K562 (cell line): Measurements from ENCODE around the gene CERS2. TPM values are rescaled to one million over a fixed set of nuclear protein-coding genes. Genes with fewer than 3 reads are reported as not detected.

Source experiments
- ATF1 ChIP-seq, 2 experiments: fragments of 450-650 bp in 1 of 2; IDR thresholded peaks; 2 replicates each; pipeline ENCODE4 v1.6.1; 2016; ENCODE audit warnings: missing compliant biosample characterization in 1 of 2, missing genetic modification characterization in 1 of 2
- E2F3 ChIP-seq: fragments of 250-450 bp; sonication (Bioruptor Pico); IDR thresholded peaks from 2 replicates; pipeline ENCODE4 v1.4.0; 2020; ENCODE audit warnings: mild to moderate bottlenecking
- ELF2 ChIP-seq: fragments of 250-450 bp; sonication (Bioruptor Pico); IDR thresholded peaks from 2 replicates; pipeline ENCODE4 v1.5.0; 2021; ENCODE audit warnings: mild to moderate bottlenecking
- ETV6 ChIP-seq, 3 experiments: fragments of 150-350 bp in 1 of 3; sonication (generic) in 1 of 3; formaldehyde crosslinking in 1 of 3; IDR thresholded peaks; 2 replicates each; pipeline versions ENCODE4 v1.6.1 to v1.8.0; 2014 to 2022; ENCODE audit warnings: borderline replicate concordance in 2 of 3, low read depth in 2 of 3, antibody characterized with exemption in 1 of 3, low read length in 1 of 3, mild to moderate bottlenecking in 1 of 3, missing genetic modification reagents in 1 of 3
- FOXA3 ChIP-seq, 2 experiments: fragments of 450-650 bp in 1 of 2; sonication (generic) in 1 of 2; formaldehyde crosslinking; IDR thresholded peaks in 1 of 2; conservative IDR thresholded peaks in 1 of 2; 2 replicates each; pipeline versions ENCODE4 v1.4.0 to v1.8.0; 2020 to 2022; ENCODE audit warnings: mild to moderate bottlenecking in 2 of 2, missing genetic modification reagents in 1 of 2
- GATA2 ChIP-seq: sonication (generic); formaldehyde crosslinking; IDR thresholded peaks from 2 replicates; pipeline ENCODE4 v1.4.0; 2020; ENCODE audit warnings: mild to moderate bottlenecking, missing genetic modification reagents
- JUND ChIP-seq, 2 experiments: IDR thresholded peaks; 2 replicates in 1 of 2; 3 replicates in 1 of 2; pipeline ENCODE4 v1.6.1; 2011; ENCODE audit warnings: borderline replicate concordance in 2 of 2, low read depth in 2 of 2, low read length in 2 of 2, improper control_type of control experiment in 1 of 2, missing biosample characterization in 1 of 2, missing genetic modification characterization in 1 of 2, missing genetic modification reagents in 1 of 2
- MYC ChIP-seq, 2 experiments: fragments of 250-450 bp in 1 of 2; sonication (Bioruptor Pico) in 1 of 2; IDR thresholded peaks; 2 replicates each; pipeline versions ENCODE4 v1.5.1 to v1.6.1; 2012 to 2021; ENCODE audit warnings: low read depth in 2 of 2, borderline replicate concordance in 1 of 2, improper control_type of control experiment in 1 of 2, low read length in 1 of 2, mild to moderate bottlenecking in 1 of 2, moderate library complexity in 1 of 2
- PHF8 ChIP-seq: fragments of 200-600 bp; sonication (generic); IDR thresholded peaks from 2 replicates; pipeline ENCODE4 v1.6.1; 2012; ENCODE audit warnings: mixed run types, mild to moderate bottlenecking, inconsistent platforms, low read length, moderate library complexity, borderline replicate concordance
- PML ChIP-seq: IDR thresholded peaks from 2 replicates; pipeline ENCODE4 v1.6.1; 2012; ENCODE audit warnings: low read length, inconsistent platforms
- TAF7 ChIP-seq: fragments of 450-650 bp; IDR thresholded peaks from 2 replicates; pipeline ENCODE4 v1.6.1; 2016; ENCODE audit warnings: missing genetic modification characterization, missing compliant biosample characterization
- ZNF589 ChIP-seq: fragments of 200-800 bp; sonication (Bioruptor generic); IDR thresholded peaks from 2 replicates; pipeline ENCODE4 v1.6.1; 2016; ENCODE audit warnings: low read depth, missing genetic modification characterization, missing compliant biosample characterization
- polyA plus RNA-seq, 8 experiments: library from polyadenylated mRNA; depleted of rRNA in 4 of 8; stranded (reverse) in 5 of 8; unstranded in 3 of 8; fragments of >200 nt; fragmentation: Nextera tagmentation in 2 of 8; fragmentation: Illumina TruSeq in 1 of 8; extraction: Ambion mirVana in 2 of 8; extraction: Trizol in 1 of 8; gene quantifications; 2 replicates each; pipeline versions ENCODE4 v1.2.1 to v1.2.3, GENCODE V29; 2011 to 2014; ENCODE audit warnings: inconsistent platforms in 1 of 8, missing spikeins in 1 of 8
- total RNA-seq, 7 experiments: library from RNA; depleted of rRNA in 6 of 7; stranded (reverse); fragments of >200 nt in 6 of 7; fragmentation: Illumina TruSeq in 2 of 7; extraction: Trizol in 2 of 7; gene quantifications; 2 replicates each; pipeline versions ENCODE4 v1.2.1 to v1.2.3, GENCODE V29; 2011 to 2021; ENCODE audit warnings: low replicate concordance in 1 of 7
- TF ChIP-seq, protein P1 (sequence below): fragments of 450-650 bp; IDR thresholded peaks from 2 replicates; pipeline ENCODE4 v1.6.1; 2018; ENCODE audit not compliant: partially characterized antibody
- TF ChIP-seq, protein P2 (sequence below): fragments of 250-450 bp; sonication (Bioruptor Pico); IDR thresholded peaks from 2 replicates; pipeline ENCODE4 v1.5.0; 2021; ENCODE audit warnings: mild to moderate bottlenecking, borderline replicate concordance
- TF ChIP-seq, protein P3 (sequence below): sonication (generic); formaldehyde crosslinking; IDR thresholded peaks from 2 replicates; pipeline ENCODE4 v1.5.0; 2020; ENCODE audit warnings: missing genetic modification reagents

The CERS2 gene
- total and polyA plus RNA-seq, 9 of the 15 experiments (the other 6 are each of a cell fraction or from before 2014, with no cell fraction given): 23.4 to 295 (median 132) TPM

DNA sequence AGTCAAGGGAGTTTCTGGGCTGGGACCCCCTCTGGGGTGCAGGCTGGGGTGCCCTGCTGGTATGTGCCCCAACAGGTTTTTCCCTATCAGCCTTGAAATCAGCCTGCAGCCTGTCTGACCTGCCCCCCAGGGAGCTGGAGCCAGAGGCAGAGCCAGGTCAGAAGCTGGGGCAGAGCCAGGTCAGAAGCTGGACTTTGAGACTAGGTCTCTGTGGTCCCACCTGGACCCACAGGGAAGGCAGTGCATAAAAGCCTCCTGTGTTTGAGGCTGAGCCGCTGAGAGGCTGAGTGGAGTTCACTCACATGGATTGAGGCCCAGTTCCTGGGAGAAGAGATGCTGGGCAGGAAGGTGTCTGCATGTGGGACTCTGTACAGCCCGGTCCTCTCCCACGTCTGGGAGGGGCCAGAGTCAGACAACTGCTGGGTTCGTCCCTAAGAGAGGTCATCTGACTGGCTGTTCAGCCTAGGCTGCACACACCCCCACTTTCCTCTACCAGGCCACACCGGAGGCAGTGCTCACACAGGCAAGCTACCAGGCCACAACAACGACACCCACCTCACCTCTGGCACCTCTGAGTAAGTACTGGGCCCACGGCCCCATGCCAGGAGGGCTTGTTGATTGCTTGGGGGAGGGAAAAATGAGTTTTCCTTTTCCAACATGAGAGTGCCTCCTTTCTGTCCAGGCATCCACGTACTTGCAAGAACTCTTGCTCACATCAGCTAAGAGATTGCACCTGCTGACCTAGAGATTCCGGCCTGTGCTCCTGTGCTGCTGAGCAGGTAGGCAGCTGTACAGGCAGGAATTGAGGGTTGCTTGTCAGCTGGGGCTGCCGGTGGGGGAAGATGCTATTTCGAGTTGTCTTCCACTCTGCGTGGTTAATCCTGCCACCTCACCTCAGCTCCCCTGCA, 7.4 kb upstream of the CERS2 start, which contains the start of gene ANXA9 (continued):
- TF ChIP-seq JUND (IDR thresholded peaks at IDR 0.05; ENCODE audit: borderline replicate concordance, low read depth, low read length): peak; percentile 29; the same call in 1 of the 2 replicates
- no peak for TF ChIP-seq JUND (tag; IDR thresholded peaks at IDR 0.05; ENCODE audit: borderline replicate concordance, low read depth, low read length)
- TF ChIP-seq ATF1 (CRISPR knock-in tag; IDR thresholded peaks at IDR 0.05): no peak
- peak; percentile 27; the same call in 1 of the 2 replicates for TF ChIP-seq ATF1 (tag; IDR thresholded peaks at IDR 0.05)
- no peak for TF ChIP-seq MYC (IDR thresholded peaks at IDR 0.05; ENCODE audit: low read depth, low read length)
- TF ChIP-seq MYC (CRISPR knock-in tag; IDR thresholded peaks at IDR 0.05; ENCODE audit: borderline replicate concordance, low read depth): no peak
- no peak for TF ChIP-seq ELF2
- TF ChIP-seq ETV6 (IDR thresholded peaks at IDR 0.05; ENCODE audit: borderline replicate concordance in 1 of 2, low read depth in 2 of 2, low read length in 1 of 2): no peak
- TF ChIP-seq ETV6 (CRISPR knock-in tag; IDR thresholded peaks at IDR 0.05; ENCODE audit: borderline replicate concordance): no peak
- TF ChIP-seq ZNF589: peak; percentile 45; the same call in 1 of the 2 replicates
- TF ChIP-seq PML: no peak
- TF ChIP-seq FOXA3 (CRISPR knock-in tag; conservative IDR thresholded peaks at IDR 0.05 in 1 of 2, IDR thresholded peaks at IDR 0.05 in 1 of 2): no peak
- peak; percentile 21; the same call in 1 of the 2 replicates for TF ChIP-seq TAF7 (tag)
- 0 out of 2 replicates have a peak, but pooled peaks have one; percentile 2 for TF ChIP-seq GATA2
- TF ChIP-seq, protein P1, sequence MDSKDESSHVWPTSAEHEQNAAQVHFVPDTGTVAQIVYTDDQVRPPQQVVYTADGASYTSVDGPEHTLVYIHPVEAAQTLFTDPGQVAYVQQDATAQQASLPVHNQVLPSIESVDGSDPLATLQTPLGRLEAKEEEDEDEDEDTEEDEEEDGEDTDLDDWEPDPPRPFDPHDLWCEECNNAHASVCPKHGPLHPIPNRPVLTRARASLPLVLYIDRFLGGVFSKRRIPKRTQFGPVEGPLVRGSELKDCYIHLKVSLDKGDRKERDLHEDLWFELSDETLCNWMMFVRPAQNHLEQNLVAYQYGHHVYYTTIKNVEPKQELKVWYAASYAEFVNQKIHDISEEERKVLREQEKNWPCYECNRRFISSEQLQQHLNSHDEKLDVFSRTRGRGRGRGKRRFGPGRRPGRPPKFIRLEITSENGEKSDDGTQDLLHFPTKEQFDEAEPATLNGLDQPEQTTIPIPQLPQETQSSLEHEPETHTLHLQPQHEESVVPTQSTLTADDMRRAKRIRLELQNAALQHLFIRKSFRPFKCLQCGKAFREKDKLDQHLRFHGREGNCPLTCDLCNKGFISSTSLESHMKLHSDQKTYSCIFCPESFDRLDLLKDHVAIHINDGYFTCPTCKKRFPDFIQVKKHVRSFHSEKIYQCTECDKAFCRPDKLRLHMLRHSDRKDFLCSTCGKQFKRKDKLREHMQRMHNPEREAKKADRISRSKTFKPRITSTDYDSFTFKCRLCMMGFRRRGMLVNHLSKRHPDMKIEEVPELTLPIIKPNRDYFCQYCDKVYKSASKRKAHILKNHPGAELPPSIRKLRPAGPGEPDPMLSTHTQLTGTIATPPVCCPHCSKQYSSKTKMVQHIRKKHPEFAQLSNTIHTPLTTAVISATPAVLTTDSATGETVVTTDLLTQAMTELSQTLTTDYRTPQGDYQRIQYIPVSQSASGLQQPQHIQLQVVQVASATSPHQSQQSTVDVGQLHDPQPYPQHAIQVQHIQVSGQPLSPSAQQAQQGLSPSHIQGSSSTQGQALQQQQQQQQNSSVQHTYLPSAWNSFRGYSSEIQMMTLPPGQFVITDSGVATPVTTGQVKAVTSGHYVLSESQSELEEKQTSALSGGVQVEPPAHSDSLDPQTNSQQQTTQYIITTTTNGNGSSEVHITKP: no peak
- TF ChIP-seq E2F3: no peak
- TF ChIP-seq, protein P2, sequence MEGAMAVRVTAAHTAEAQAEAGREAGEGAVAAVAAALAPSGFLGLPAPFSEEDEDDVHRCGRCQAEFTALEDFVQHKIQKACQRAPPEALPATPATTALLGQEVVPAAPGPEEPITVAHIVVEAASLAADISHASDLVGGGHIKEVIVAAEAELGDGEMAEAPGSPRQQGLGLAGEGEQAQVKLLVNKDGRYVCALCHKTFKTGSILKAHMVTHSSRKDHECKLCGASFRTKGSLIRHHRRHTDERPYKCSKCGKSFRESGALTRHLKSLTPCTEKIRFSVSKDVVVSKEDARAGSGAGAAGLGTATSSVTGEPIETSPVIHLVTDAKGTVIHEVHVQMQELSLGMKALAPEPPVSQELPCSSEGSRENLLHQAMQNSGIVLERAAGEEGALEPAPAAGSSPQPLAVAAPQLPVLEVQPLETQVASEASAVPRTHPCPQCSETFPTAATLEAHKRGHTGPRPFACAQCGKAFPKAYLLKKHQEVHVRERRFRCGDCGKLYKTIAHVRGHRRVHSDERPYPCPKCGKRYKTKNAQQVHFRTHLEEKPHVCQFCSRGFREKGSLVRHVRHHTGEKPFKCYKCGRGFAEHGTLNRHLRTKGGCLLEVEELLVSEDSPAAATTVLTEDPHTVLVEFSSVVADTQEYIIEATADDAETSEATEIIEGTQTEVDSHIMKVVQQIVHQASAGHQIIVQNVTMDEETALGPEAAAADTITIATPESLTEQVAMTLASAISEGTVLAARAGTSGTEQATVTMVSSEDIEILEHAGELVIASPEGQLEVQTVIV (CRISPR knock-in tag): no peak
- TF ChIP-seq, protein P3, sequence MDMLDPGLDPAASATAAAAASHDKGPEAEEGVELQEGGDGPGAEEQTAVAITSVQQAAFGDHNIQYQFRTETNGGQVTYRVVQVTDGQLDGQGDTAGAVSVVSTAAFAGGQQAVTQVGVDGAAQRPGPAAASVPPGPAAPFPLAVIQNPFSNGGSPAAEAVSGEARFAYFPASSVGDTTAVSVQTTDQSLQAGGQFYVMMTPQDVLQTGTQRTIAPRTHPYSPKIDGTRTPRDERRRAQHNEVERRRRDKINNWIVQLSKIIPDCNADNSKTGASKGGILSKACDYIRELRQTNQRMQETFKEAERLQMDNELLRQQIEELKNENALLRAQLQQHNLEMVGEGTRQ (CRISPR knock-in tag): 0 out of 2 replicates have a peak, but pooled peaks have one; percentile 14
- peak; percentile 43; the same call in 1 of the 2 replicates for TF ChIP-seq PHF8
